OCI-LY1 (cell line): ENCODE measurements around the gene PIAS4.

Experiments used
- H2AFZ ChIP-seq: fragments of 200-600 bp; sonication (generic), shearing (Covaris generic); 2 replicates; pipeline ENCODE4 v1.6.0; 2014; ENCODE audit warnings: antibody characterized with exemption, mild to moderate bottlenecking, low read length
- H3F3A ChIP-seq: fragments of 200-600 bp; sonication (generic), shearing (Covaris generic); 2 replicates; pipeline ENCODE4 v1.6.0; 2014; ENCODE audit warnings: mild to moderate bottlenecking, antibody characterized with exemption, low read length, moderate library complexity; ENCODE audit not compliant: insufficient read depth
- H3K27ac ChIP-seq: fragments of 200-600 bp; sonication (generic); 2 replicates; pipeline ENCODE4 v1.5.1; 2014; ENCODE audit warnings: low read length, mixed run types, mild to moderate bottlenecking, low read depth; ENCODE audit not compliant: poor library complexity, severe bottlenecking
- H3K27me3 ChIP-seq: fragments of 200-600 bp; sonication (generic); 2 replicates; pipeline ENCODE4 v1.6.0; 2014; ENCODE audit warnings: antibody characterized with exemption, mild to moderate bottlenecking, low read length, moderate library complexity; ENCODE audit not compliant: insufficient read depth
- H3K36me3 ChIP-seq: fragments of 200-600 bp; sonication (generic); 2 replicates; pipeline ENCODE4 v1.6.1; 2014; ENCODE audit warnings: mild to moderate bottlenecking, antibody characterized with exemption, low read length, moderate library complexity, mixed read lengths; ENCODE audit not compliant: insufficient read depth
- H3K4me1 ChIP-seq: fragments of 200-600 bp; sonication (generic); 2 replicates; pipeline ENCODE4 v1.5.1; 2014; ENCODE audit warnings: mild to moderate bottlenecking, low read length, moderate library complexity; ENCODE audit not compliant: insufficient read depth, severe bottlenecking
- H3K4me2 ChIP-seq: fragments of 200-600 bp; sonication (generic), shearing (Covaris generic); 2 replicates; pipeline ENCODE4 v1.6.1; 2014; ENCODE audit warnings: low read length
- H3K4me3 ChIP-seq: fragments of 200-600 bp; sonication (generic); 2 replicates; pipeline ENCODE4 v1.5.1; 2014; ENCODE audit warnings: low read length, low read depth, mild to moderate bottlenecking, mixed read lengths; ENCODE audit not compliant: poor library complexity, severe bottlenecking
- H3K79me2 ChIP-seq: fragments of 200-600 bp; shearing (Covaris generic); 2 replicates; pipeline ENCODE4 v1.6.1; 2016; ENCODE audit warnings: mixed run types, low read length, mixed read lengths; ENCODE audit not compliant: insufficient read depth
- H3K9ac ChIP-seq: fragments of 200-600 bp; sonication (generic), shearing (Covaris generic); 2 replicates; pipeline ENCODE4 v1.6.1; 2014; ENCODE audit warnings: mild to moderate bottlenecking, low read length, mixed read lengths
- H3K9me2 ChIP-seq: fragments of 200-600 bp; sonication (generic), shearing (Covaris generic); 2 replicates; pipeline ENCODE4 v1.6.1; 2014; ENCODE audit warnings: low read depth, mild to moderate bottlenecking, low read length, mixed read lengths
- H3K9me3 ChIP-seq: fragments of 200-600 bp; shearing (Covaris generic); 2 replicates; pipeline ENCODE4 v1.6.1; 2014; ENCODE audit warnings: low read length, mixed read lengths
- H4K20me1 ChIP-seq: fragments of 200-600 bp; sonication (generic), shearing (Covaris generic); 2 replicates; pipeline ENCODE4 v1.6.0; 2016; ENCODE audit warnings: mild to moderate bottlenecking, low read length; ENCODE audit not compliant: insufficient read depth
- EZH2 ChIP-seq: fragments of 200-600 bp; sonication (generic), shearing (Covaris generic); IDR thresholded peaks from 2 replicates; pipeline ENCODE4 v1.8.0; 2017; ENCODE audit warnings: borderline replicate concordance, mixed run types, mild to moderate bottlenecking, antibody characterized with exemption, low read length, moderate library complexity, mixed read lengths
- TF ChIP-seq, protein P1 (sequence below): fragments of 200-600 bp; sonication (generic), shearing (Covaris generic); IDR thresholded peaks from 2 replicates; pipeline ENCODE4 v1.5.1; 2017; ENCODE audit warnings: mild to moderate bottlenecking, antibody characterized with exemption, low read length, moderate library complexity, mixed read lengths

PIAS4 gene

GRCh38 chr19:4042731-4043082 lies 35.2 kb downstream of the PIAS4 start:
- Histone ChIP-seq H3K4me2 (no peak overlapping the region), H3K4me3 (no peak overlapping the region), H3K9me3 (no peaks in the 10 kb centered on the region), H3K27ac (no peak overlapping the region), H3K9me2 (no peaks in the 10 kb centered on the region), H3K9ac (no peak overlapping the region), H3K4me1 (no peaks in the 10 kb centered on the region), H2AFZ (no peak overlapping the region), H4K20me1 (no peaks in the 10 kb centered on the region), H3K36me3 (peaks cover 34% of the 10 kb centered on the region), H3K79me2 (peaks cover 6% of the 10 kb centered on the region; the same call in 1 of the 2 replicates), H3F3A (no peaks in the 10 kb centered on the region), H3K27me3 (no peaks in the 10 kb centered on the region)
- TF ChIP-seq, protein P1, sequence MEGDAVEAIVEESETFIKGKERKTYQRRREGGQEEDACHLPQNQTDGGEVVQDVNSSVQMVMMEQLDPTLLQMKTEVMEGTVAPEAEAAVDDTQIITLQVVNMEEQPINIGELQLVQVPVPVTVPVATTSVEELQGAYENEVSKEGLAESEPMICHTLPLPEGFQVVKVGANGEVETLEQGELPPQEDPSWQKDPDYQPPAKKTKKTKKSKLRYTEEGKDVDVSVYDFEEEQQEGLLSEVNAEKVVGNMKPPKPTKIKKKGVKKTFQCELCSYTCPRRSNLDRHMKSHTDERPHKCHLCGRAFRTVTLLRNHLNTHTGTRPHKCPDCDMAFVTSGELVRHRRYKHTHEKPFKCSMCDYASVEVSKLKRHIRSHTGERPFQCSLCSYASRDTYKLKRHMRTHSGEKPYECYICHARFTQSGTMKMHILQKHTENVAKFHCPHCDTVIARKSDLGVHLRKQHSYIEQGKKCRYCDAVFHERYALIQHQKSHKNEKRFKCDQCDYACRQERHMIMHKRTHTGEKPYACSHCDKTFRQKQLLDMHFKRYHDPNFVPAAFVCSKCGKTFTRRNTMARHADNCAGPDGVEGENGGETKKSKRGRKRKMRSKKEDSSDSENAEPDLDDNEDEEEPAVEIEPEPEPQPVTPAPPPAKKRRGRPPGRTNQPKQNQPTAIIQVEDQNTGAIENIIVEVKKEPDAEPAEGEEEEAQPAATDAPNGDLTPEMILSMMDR: no peak
- TF ChIP-seq EZH2: no peak

DNA sequence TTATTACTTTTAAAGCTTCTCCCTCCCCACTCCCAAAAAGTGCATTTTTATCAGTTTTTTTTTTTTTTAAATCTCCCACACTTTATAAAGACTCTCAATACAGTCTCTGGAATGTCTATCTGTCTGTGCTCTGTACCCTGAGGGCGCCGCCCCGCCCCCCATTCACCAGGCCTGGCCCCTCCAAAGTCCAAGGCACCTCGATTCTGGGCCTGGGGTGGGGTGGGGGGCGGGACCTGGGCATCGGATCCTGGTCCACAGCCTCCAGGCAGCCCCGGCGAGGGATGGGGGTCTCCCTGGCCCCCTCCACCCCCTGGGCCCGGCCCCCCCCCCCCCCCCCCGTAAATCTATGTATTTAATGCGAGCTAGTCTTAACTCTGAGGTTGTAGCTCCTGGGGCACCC lies 35.9 kb downstream of the PIAS4 start:
- Histone ChIP-seq H3K27ac (no peak overlapping the region), H3F3A (no peaks in the 10 kb centered on the region), H3K9ac (no peak overlapping the region), H3K4me3 (no peak overlapping the region), H3K4me2 (no peak overlapping the region), H2AFZ (no peak overlapping the region), H3K9me3 (no peaks in the 10 kb centered on the region), H4K20me1 (no peaks in the 10 kb centered on the region), H3K36me3 (peaks cover 36% of the 10 kb centered on the region), H3K4me1 (no peaks in the 10 kb centered on the region), H3K9me2 (no peaks in the 10 kb centered on the region), H3K27me3 (no peaks in the 10 kb centered on the region), H3K79me2 (peaks cover 6% of the 10 kb centered on the region; the same call in 1 of the 2 replicates)
- TF ChIP-seq, protein P1: no peak

- H3K79me2 ChIP-seq: peaks cover 6% of the 10 kb centered on the region; the same call in 1 of the 2 replicates
- H3K27me3 ChIP-seq: no peaks in the 10 kb centered on the region
- H2AFZ ChIP-seq: no peak overlapping the region
- H3K9ac ChIP-seq: no peak overlapping the region
- H3F3A ChIP-seq: no peaks in the 10 kb centered on the region
- no peaks in the 10 kb centered on the region for H3K4me1 ChIP-seq
- H3K36me3 ChIP-seq: peaks cover 40% of the 10 kb centered on the region
- no peaks in the 10 kb centered on the region for H3K9me3 ChIP-seq
- no peak overlapping the region for H3K4me2 ChIP-seq
- H3K9me2 ChIP-seq: no peaks in the 10 kb centered on the region
- no peak for TF ChIP-seq EZH2
- TF ChIP-seq, protein P1: no peak
- no peak overlapping the region for H3K4me3 ChIP-seq
- no peaks in the 10 kb centered on the region for H4K20me1 ChIP-seq
- no peak overlapping the region for H3K27ac ChIP-seq
Measured at GRCh38 chr19:4043966-4044715, 36.6 kb downstream of the PIAS4 start.
